Measurements from ENCODE around the gene SON. TPM values are rescaled to one million over a fixed set of nuclear protein-coding genes. Genes with fewer than 3 reads are reported as not detected.

The SON gene
- total and polyA plus RNA-seq, 2 donors from 2014 or later = 83.0 to 285 TPM

DNA sequence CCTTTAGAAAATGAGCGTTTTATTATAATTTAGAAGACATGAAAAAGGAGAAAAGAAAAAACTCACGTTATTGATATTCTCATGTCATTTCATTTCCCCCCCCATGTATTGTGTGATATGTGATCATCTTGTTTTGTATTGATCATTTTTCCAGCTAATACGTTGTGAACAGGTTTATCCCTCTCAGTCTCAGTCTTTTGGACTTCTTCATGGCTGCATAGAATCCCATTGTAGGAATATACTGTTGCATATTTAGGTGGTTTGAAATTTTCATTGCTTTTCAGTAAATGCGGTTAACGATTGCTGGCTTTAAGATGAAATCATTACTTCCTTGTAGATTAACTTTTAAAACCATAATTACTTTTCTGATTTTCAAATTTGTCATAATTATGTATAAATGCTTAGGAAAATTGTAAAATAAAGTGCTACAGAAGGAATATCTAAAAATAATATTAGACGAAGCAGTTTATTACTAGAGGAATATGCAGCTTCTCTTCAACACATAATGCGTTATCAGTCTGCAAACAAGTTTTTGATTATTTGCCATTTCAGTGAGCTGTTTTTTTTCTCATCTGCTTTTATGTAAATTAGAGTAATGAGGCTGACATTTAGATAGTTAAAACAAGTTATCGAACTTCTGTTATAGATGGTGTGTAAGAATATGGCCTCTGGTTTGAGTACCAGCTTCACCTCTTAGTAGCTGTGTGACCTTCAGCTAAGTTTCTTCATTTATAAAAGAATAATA is 1.8 kb downstream of the SON start:
- H3K9me3 ChIP-seq (ENCODE audit: control insufficient read depth in 2 of 3, insufficient read depth in 1 of 3, low read length in 3 of 3) = no peaks in the 10 kb centered on the region
- peaks cover 0 to 6% (median 4%) of the 10 kb centered on the region in 3 donors for H3K4me1 ChIP-seq (ENCODE audit: control insufficient read depth in 2 of 3, insufficient read depth in 2 of 3, low read depth in 1 of 3, low read length in 3 of 3)
- no peak for FAIRE-seq
- TF ChIP-seq, protein P1, sequence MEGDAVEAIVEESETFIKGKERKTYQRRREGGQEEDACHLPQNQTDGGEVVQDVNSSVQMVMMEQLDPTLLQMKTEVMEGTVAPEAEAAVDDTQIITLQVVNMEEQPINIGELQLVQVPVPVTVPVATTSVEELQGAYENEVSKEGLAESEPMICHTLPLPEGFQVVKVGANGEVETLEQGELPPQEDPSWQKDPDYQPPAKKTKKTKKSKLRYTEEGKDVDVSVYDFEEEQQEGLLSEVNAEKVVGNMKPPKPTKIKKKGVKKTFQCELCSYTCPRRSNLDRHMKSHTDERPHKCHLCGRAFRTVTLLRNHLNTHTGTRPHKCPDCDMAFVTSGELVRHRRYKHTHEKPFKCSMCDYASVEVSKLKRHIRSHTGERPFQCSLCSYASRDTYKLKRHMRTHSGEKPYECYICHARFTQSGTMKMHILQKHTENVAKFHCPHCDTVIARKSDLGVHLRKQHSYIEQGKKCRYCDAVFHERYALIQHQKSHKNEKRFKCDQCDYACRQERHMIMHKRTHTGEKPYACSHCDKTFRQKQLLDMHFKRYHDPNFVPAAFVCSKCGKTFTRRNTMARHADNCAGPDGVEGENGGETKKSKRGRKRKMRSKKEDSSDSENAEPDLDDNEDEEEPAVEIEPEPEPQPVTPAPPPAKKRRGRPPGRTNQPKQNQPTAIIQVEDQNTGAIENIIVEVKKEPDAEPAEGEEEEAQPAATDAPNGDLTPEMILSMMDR (IDR thresholded peaks at IDR 0.05; ENCODE audit: borderline replicate concordance, extremely low read depth, insufficient read depth) = no peak
- peaks cover under 1 to 14% (median 3%) of the 10 kb centered on the region in 3 donors for H3K36me3 ChIP-seq (ENCODE audit: control insufficient read depth in 2 of 3, insufficient read depth in 3 of 3, low read length in 3 of 3)
- DNase-seq = no peak
- no peak overlapping the region for H3K27ac ChIP-seq (ENCODE audit: low read depth in 2 of 2, low read length in 2 of 2)
- intact Hi-C loops (cut with DNase I) = no loop called here
- peak overlapping the region; percentile 89 to 100 (median 100) for H3K4me3 ChIP-seq (ENCODE audit: low read length in 3 of 3)
- H3K27me3 ChIP-seq (ENCODE audit: control insufficient read depth, insufficient read depth, low read length) = no peaks in the 10 kb centered on the region
- H3K9ac ChIP-seq (ENCODE audit: low read length in 3 of 3) = peak overlapping the region; percentile 43 to 96 (median 93)

DNA sequence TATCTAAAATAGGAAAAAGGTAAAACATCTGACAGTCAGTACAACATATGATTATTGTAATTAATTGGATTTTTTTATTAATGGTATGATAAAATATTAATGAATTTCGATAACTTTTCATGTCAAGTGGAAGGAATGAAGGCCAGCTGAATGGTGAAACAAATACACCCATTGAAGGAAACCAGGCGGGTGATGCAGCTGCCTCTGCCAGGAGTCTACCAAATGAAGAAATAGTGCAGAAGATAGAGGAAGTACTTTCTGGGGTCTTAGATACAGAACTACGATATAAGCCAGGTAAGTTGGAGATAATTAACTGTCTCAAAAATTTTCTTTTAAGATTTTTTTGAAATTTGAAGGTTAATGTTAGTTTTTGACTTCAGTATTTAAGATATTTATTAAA is 3.2 kb downstream of the SON start:
- Histone ChIP-seq H3K27ac (ENCODE audit: low read depth in 2 of 2, low read length in 2 of 2) (no peak overlapping the region), H3K9me3 (ENCODE audit: control insufficient read depth in 2 of 3, insufficient read depth in 1 of 3, low read length in 3 of 3) (no peaks in the 10 kb centered on the region), H3K27me3 (ENCODE audit: control insufficient read depth, insufficient read depth, low read length) (no peaks in the 10 kb centered on the region), H3K9ac (ENCODE audit: low read length in 3 of 3) (no peak overlapping the region), H3K4me3 (ENCODE audit: low read length in 3 of 3) (no peak overlapping the region), H3K36me3 (ENCODE audit: control insufficient read depth in 2 of 3, insufficient read depth in 3 of 3, low read length in 3 of 3) (peaks cover 5 to 29% (median 13%) of the 10 kb centered on the region in 3 donors), H3K4me1 (ENCODE audit: control insufficient read depth in 2 of 3, insufficient read depth in 2 of 3, low read depth in 1 of 3, low read length in 3 of 3) (peaks cover 0 to 5% (median 4%) of the 10 kb centered on the region in 3 donors)
- intact Hi-C loops (cut with DNase I) = no loop called here
- FAIRE-seq (no peak), DNase-seq (no peak)
- TF ChIP-seq, protein P1 (IDR thresholded peaks at IDR 0.05; ENCODE audit: borderline replicate concordance, extremely low read depth, insufficient read depth) = no peak

DNA sequence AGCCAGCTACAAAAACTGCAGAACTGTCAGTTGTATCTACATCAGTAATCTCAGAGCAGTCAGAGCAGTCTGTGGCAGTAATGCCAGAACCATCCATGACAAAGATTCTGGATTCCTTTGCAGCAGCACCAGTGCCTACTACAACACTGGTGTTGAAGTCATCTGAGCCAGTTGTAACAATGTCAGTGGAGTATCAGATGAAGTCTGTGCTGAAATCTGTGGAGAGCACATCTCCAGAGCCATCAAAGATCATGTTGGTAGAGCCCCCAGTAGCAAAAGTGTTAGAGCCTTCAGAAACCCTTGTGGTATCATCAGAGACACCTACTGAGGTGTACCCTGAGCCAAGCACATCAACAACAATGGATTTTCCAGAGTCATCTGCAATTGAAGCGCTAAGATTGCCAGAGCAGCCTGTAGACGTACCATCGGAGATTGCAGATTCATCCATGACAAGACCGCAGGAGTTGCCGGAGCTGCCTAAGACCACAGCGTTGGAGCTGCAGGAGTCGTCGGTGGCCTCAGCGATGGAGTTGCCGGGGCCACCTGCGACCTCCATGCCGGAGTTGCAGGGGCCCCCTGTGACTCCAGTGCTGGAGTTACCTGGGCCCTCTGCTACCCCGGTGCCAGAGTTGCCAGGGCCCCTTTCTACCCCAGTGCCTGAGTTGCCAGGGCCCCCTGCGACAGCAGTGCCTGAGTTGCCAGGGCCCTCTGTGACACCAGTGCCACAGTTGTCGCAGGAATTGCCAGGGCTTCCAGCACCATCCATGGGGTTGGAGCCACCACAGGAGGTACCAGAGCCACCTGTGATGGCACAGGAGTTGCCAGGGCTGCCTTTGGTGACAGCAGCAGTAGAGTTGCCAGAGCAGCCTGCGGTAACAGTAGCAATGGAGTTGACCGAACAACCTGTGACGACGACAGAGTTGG is 7.3 kb downstream of the SON start:
- Histone ChIP-seq H3K9ac (ENCODE audit: low read length in 3 of 3) (no peak overlapping the region), H3K27me3 (ENCODE audit: control insufficient read depth, insufficient read depth, low read length) (no peaks in the 10 kb centered on the region), H3K4me1 (ENCODE audit: control insufficient read depth in 2 of 3, insufficient read depth in 2 of 3, low read depth in 1 of 3, low read length in 3 of 3) (peaks cover 0 to 4% (median 2%) of the 10 kb centered on the region in 3 donors), H3K36me3 (ENCODE audit: control insufficient read depth in 2 of 3, insufficient read depth in 3 of 3, low read length in 3 of 3) (peaks cover 39 to 65% (median 50%) of the 10 kb centered on the region in 3 donors), H3K9me3 (ENCODE audit: control insufficient read depth in 2 of 3, insufficient read depth in 1 of 3, low read length in 3 of 3) (no peaks in the 10 kb centered on the region), H3K4me3 (ENCODE audit: low read length in 3 of 3) (no peak overlapping the region), H3K27ac (ENCODE audit: low read depth in 2 of 2, low read length in 2 of 2) (no peak overlapping the region)
- no peak for DNase-seq
- no peak for FAIRE-seq
- TF ChIP-seq, protein P1 (IDR thresholded peaks at IDR 0.05; ENCODE audit: borderline replicate concordance, extremely low read depth, insufficient read depth) = no peak
- intact Hi-C loops (cut with DNase I) = no loop called here

All from kidney (tissue), 14 donors.